Stimulated activated CD4-positive, alpha-beta T cell treated with anti-CD3 and anti-CD28 coated beads, Interleukin-4, amount 100 ng/mL, for 24 hours (primary cell): ENCODE results near the gene RAMP3.
"Not testable (repeated sequence)": the region's sequence is repeated elsewhere in the genome, so short reads cannot be mapped to it uniquely, and the experiment has no call there.

ENCODE experiments used
- DNase-seq: peaks from one replicate; pipeline ENCODE4 v3.0.0-alpha.2; 2020

RAMP3 gene

DNA sequence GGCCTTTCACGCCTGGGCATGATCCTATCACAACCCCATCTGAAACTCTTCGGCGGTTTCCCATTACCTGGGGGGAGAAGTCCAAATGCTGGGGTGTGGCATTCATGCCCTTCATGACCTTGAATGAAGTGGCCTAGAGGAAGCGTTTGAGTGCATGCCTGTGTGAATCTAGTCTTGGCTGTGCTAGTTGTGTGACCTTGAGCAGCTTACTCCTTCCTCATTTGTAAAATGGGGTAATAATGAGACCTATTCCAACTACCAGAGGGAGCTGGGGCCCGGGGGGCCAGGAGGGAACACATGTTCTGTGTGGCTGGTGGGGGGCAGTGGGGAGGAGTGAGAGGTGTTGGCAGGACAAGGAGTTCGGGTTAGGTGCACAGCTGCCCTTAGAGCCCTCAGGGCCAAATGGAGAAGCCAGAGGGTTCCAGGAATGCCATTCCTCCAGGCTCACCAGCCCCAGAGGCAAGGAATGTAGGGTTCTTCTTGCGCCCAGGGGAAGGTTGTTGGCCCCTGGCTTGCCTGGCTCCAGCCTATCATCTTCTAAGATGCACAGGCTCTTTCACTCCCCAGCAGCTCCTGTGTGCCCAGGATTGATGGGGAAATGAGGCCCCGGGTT lies 24.8 kb upstream of the RAMP3 start:
- no peak for DNase-seq

DNA sequence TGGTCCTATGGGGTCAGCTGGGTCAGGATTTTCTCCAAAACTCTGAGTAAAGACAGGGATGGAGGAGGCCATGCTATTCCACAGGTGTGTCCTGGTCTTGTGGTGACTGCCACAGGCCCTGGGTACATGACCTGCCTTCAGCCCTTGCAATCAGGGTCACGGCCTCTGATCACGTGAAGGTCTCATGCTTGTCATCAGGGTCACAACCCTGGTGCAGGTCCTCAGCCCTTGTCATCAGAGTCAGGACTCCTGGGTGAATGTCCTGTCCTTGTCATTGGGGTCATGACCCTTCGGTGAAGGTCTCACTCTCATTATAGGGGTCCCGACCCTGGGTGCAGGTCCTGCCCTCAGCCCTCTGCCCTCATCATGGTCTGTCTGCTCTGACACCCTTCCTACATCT lies 24.2 kb upstream of the RAMP3 start:
- no peak for DNase-seq

DNA sequence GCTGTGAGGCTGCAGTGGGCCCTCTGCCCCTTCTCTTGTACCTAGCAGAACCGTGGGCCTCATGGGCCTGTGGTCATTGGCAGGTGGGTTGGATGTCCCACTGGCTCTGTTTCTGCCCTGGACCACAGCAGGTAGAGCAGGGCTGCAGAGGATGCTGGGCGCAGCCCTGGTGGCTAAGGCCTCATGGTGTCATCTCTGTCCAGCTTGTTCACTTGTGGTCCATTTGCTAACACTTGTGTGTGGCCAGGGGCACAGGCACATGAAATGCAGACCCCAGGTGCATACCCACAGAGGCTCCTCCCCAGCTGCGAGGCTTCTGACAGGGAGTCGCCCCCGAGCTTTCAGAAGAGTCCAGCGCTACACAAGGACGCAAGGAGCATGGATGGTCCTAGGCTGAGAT lies 23.7 kb upstream of the RAMP3 start:
- no peak for DNase-seq

DNA sequence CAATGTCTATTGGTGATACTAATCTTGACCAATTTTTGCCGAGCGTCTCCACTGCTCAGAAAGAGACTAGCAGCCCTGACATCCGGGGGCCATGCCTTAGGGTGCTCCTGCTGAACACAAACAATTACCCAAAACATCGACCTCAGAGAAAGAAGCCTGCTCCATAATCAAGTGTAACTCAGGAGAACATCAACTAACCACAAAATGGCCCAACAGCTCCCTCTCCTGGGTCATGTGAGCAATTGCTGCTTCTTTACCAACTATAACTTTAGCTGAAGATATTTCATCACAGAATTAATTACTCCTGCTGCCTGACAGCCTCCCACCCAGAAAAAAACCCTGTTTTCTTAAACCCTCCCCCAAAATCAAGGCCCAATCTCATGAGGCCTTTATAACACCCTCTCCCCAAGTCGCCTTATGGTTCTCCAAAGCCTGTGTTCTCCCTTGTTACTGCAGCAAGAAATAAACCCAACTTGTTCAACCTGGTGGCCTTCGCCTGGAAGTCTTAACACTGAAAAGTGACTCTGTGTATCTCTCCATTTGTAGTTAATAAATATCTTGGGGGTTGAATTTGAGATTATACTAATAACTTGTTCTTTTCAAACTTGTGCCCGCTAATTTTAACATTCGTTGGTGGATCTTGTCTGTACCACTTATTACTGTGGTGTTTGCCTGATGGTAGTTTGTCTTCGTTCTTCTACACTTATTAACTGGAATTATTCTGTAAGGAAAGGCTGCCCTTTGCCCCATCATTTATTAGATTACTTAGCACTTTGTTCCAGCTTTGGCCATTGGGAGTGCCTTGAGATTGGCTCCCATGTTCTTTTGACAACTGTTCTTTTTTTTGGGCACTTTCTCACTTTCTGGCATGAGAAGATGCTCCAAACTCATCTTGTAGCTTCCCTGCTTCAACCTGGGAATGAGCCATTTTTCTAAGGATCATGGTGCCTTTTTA lies 21.2 kb upstream of the RAMP3 start:
- DNase-seq = peak; percentile 74

DNA sequence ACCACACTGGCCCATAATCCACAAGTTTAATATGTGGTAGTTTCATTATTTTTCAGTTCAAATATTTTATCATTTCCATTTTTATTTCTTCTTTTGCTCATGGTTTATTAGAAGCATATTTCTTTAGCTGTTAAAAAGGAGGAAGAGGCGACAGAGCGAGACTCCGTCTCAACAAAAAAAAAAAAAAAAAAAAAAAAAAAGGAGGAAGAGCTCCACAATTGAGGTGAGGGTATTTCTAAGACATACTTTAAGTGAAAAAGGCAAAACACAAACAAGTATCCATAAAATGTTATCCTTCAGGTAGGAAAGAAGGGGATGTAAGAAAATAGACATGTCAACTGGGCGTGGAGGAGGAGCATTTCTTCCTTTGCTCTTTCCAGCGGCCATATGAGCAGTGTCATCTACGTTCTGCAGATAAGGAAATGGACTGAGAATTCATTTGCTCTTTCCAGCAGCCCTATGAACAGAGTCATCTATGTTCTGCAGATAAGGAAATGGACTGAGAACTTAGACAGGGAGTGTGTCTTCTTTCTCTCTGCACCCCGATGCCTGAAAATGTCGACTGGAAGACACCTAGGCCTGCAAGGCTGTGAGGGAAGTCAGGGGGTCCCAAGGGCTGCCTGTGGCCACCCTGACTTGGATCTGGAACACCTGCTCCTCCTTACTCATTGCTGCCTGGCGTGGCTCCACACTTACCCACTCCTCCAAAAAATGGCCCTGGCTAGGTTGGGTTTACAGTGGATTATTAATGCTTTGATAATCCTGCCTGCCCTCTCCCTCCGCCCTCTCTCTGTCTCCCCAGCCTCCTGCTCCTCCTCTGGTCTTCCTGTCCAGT lies 18.9 kb upstream of the RAMP3 start:
- DNase-seq = no peak

DNA sequence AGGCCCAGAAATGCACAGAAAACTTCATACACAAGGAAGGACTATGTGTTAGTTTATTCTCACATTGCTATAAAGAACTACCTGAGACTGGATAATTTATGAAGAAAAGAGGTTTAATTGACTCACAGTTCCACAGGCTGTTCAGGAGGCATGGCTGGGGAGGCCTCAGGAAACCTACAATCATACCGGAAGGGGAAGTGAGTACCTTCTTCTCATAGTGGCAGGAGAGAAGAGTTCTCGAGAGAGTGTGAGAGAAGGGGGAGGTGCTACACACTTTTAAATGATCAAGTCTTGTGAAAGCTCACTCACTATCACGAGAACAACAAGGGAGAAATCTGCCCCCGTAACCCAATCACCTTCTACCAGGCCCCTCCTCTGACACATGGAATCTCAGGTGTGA lies 16.8 kb upstream of the RAMP3 start:
- DNase-seq = no peak

DNA sequence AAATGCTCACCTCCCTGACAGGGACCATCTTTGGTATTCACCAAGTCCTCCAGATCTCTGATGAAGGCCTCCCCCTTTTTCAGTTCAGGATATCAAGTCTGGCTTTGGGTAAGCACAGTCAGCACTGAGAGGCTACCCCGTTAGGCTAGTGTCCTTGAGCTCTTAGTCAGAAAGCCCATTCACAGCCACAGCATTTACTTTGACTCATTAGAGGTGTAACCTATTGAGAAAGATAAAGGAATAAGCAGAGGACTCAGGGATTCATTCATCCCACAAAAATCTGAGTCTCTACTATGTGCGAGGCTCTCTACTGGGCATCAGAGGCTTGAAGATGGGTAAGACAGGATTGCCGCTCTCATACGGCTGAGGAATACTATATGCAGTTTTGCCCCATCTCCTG lies 14.0 kb upstream of the RAMP3 start:
- no peak for DNase-seq

DNA sequence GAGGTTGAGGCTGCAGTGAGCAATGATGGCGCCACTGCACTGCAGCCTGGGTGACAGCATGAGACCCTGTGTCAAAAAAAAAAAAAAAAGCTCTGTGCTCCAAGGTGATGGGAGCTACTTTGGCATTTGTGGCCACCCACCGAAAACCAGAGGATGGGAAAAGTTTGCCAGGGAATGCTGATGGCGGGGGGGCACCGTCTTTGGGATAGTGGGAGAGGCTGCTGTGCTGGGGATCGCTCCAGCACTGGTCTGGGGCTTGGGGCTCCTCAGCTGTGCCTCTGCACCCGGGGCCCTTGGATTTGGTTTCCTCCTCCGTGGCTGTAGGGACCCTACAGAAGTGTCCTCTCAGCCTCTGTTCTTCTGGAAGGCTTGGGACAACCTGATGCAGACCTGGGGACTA lies 11.7 kb upstream of the RAMP3 start:
- DNase-seq = no peak

DNA sequence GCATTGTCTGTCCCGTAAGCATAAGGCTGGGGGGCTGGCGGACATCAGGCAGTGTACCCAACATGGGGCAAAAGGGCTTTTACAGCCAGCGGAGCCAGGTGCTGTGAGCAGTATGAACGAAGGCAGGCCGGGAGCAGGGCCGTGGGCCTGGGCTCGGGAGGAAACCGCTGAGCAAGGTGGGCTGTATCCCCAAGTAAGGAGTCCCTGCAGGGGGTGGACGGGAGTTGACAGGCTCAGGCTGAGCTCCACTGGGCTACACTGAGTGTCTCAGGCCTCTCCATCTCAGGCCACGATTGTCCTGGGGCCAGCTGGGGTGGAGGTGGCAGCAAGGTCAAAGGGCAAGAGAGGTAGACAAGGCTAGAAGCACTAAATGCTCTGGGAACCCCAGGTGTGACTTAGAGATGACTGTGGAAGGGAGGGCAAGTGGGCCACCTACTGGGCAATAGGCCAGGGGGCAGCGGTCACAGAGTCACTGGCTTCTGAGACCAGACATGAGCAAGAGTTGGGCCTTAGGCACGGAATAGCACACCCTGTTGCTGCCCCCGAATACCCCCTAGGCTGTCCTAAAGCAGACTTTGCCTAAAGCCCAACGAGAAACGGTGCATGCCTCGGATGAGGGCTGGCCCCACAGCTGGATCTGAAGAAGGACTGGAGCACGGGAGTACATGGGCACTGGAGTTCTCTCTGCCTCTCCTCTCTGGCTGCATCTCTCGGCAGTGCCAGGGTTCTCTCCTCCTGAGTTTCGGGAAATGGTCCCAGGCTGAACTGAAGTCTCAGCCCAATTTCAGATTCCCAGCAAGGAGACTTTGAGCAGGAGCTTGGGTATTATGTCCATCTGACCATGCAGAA lies 10.8 kb upstream of the RAMP3 start:
- no peak for DNase-seq

DNA sequence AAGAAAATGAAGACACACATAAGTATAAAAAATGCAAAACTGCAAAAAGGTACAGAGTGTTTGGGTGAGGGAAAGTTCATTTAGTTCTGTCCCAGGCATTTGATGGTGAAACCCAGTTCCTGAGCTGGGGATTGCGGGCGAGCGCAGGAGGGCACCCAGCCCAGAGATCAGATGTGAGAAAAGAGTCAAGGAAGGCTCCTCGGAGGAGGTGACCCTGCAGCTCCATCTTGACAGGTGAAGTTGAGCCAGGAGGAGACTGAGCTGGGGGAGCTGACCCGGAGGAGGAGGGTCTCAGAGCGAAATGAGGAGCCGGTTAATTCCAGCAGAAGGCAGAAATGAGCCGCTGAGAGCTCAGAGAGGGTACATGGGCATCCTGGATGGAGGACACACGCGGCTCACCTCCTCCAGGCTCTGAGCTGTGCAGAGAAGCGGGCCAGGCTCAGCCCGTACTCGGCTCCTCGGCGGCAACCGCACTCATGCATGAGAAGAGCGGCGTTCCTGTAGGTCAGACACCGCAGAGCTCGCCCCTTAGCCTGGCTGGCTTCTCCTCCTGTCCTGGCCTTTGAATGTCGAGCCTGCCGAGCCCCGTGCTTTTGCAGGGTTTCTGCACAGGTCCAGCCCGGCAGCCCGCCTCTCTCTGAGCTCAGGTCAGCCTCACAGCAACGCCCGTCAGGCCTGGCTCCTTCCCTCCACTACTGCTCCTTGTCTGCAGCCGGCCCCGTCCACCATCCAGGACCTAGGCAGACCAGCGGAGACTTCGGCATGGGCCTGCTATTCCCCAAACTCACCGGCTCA lies 9.5 kb upstream of the RAMP3 start:
- DNase-seq = no peak

DNA sequence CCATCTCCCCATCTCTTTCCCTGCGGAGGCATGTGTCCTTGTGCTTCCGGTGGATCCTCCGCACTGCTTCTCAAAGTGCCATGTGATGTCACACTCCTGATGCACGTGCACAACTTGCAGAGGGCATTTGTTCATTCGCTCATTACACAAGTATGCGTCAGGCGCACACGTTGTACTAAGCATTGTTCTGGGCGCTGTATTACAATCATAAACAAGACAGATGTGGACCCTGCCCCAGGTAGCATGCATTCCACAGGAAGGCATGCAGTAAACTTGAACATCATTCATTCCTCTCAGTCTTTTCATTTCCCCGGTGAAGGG lies 9.0 kb upstream of the RAMP3 start:
- DNase-seq = no peak

DNA sequence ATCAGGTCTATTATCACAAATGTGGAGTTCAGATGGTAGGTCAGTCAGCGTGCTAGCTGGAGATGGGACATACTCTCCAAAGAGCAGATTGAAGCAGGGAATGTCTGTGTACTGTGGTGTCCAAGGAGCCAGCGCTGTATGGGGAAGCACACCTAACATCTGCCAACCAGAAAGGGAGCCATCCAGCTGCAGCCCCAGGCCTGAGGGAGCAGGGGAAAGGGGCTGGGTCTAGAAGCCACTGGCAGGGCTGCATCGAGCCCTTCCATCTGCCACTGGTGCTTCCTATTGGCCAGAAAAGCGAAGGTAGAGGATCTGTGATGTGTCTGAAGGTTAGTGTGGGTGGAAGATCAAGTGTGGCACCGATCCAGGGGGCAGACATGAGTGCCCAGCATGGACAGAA lies 8.0 kb upstream of the RAMP3 start:
- DNase-seq = no peak

DNA sequence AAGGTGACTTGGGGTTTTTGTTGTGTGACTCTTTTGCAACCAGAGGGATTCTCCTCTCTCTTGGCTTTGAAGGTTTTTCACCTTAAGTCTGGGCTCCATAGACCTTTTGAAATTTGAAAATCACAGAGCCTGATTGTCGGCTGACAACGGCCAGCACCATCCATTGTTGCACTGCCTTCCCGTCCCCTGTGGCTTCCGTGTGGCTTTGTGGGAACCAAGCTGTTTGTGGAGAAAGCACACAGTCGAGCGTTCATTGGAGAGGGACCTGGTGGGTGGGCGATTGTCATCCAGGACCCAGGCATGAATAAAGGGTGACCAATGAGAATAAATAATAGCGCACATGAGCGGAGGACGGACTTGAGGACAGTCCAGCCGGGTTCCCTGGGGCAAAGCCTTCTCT lies 7.4 kb upstream of the RAMP3 start:
- no peak for DNase-seq

DNA sequence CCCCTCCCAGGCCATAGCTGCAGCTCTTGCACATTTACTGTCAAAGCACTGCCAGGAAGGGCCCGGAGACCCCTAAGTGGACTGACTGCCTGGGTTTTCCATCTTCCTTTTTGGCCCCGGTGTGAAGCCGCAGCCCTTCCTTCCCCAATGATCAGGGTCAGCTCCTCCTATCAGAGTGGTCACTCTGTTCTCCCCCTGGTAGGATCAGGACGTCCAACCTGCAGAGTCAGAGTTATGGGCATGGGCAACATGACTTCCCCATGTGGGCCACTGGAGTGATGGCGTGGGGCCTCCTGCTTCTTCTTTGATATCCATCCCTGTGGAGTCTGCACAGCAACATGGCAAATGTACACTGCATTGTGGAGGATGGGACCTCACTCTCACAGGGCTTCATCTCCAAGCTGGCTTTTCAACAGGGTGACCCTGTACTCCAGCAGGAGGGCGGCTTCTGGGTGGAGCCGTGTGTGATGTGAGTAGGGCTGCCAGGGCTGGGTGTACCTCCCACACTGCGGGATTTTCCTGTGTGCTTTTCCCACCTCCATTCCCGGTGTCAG lies 6.4 kb upstream of the RAMP3 start:
- no peak for DNase-seq

DNA sequence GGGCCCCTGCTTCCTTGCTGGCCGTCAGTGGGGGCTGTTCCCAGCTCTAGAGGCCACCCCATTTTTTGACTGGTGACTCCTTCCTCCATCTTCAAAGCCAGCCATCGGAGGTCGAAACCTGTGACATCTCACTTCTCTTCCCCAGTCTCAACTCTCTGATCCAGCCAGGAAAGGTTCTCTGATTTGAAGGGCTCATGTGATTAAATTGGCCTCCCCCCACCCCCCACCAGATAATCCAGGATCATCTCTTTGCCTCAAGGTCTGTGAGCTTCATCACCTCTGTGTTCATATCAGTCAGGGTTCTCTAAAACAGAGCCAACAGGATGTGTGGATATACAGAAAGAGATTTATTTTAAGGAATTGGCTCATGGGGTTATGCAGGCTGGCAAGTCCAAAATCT lies 5.6 kb upstream of the RAMP3 start:
- DNase-seq = no peak

DNA sequence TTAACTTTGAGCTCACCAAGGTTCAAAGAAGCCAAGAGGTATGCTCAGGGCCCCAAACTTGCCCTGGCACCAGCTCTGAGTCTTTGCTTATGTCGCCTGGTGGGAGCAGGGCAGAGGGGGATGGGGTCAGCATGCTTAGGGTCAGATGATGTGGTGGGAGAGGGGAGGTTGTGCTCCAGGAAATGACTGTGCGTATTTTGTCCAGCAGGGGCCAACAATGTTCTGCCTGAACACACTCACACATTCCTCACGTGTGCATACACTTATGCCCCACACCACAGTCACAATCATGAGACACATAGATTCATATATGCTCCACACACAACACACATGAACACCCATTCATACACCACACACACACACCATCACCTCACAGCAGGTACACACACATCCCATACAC lies 4.4 kb upstream of the RAMP3 start:
- no peak for DNase-seq

DNA sequence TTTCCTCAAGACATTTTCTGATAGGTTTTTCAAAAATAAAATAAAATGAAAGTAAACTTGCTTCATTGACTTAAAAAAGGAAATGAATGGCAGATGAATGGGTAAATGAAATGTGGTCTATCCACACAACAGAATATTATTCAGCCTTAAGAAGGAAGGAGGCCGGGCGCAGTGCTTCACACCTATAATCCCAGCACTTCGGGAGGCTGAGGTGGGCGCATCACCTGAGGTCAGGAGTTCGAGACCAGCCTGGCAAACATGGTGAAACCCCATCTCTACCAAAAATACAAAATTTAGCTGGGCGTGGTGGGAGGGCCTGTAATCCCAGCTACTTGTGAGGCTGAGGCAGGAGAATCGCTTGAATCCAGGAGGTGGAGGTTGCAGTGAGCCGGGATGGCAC lies 3.7 kb upstream of the RAMP3 start:
- DNase-seq = not testable (repeated sequence)

DNA sequence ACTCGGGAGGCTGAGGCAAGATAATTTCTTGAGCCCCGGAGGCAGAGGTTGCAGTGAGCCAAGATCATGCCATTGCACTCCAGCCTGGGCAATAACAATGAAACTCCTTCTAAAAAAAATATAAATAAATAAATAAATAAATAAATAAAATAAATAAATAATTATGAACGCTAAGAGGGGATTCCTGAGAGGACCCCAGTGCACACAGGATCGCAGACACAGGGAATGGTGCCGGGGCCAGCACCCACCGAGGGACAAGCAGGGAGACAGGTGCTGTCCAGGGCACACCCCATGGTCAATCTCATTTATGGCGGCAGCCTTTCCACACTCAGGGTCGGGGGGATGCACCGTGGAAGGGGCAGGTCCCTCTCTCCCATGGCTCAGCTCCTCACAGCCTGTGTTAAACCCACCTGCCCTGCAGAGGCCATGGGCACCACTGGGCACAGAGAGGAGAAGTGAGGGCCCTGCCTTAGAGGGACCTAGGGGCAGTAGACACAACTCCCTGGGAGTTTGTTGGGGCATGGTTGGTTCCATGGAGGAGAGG lies 2.2 kb upstream of the RAMP3 start:
- no peak for DNase-seq

DNA sequence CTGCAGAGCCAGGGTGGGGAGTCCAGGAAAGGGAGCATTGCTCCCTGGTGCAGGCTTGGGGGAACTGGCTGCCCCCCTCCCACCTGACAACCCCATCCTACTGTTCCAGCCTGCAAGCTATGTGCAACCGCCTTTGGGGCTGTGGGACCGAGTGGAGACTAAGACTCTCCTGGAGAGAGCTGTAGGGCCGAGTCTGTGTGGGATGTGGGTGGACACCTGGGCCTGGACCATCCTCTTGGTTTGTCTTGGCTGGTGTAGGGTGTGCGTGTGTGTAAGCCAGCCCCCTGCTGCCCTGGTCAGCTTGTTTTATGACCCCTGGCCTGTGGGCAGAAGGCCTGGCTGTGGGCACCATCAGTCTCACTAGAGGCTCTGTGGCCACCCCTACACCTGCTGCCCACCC lies 1.6 kb upstream of the RAMP3 start:
- no peak for DNase-seq

DNA sequence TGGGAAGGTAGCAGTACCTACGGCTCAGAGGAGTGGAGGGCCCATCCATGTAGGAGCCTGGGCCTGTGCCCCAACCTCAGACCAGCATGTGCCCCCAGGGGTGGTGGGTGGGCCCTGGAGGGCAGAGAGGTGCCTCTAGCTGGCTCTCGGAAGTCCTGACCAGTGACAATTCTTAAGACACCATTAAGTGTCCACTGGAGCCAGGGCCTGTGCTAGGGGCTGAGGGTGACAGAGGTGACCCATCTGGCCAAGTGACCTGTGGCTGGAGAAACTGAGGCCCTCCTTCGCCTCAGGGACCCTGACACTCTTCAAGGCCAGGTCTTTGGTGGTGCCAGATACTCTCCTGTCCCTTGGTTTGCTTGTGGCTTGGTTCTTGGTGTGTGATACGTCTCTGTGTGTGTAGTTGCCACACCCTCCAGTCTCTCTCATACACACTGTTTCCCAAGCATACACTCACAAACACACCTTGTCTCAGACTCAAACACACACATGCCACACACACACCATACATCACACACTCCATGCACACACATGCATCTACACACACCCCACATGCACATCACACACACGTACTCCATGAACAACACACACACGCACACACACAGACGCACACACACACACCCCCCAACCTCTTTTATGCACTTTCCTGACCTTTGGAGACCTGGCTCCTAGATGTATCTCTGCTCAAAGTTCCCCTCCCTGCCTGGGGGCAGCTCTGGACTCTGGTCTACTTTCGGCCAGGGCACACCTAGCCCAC lies 897 bp upstream of the RAMP3 start:
- no peak for DNase-seq

DNA sequence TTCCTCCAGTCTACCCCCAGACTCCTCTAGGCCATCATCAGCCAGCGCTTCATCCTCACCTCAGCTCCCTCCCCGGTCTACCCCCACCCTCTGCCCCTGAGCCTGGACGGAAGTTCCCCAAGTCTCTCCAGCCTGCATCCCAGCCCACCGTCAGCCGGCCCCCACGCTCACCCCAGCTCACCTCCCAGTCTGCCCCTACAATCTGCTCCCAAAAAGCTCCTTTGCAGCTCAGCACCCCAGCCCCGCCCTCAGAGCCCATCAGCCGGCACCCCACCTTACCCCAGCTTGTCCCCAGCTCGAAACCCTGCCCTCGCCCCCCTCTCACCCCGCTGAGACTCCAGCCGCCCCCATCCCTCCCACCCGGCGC lies 322 bp upstream of the RAMP3 start:
- DNase-seq = no peak
